GM23248 (cell line): Measurements from ENCODE around the gene MAP2.

ENCODE experiments used
- EZH2 ChIP-seq: fragments of 200-600 bp; sonication (generic); IDR thresholded peaks from 2 replicates; pipeline ENCODE4 v1.6.1; 2018; ENCODE audit warnings: antibody characterized with exemption, mild to moderate bottlenecking; ENCODE audit not compliant: insufficient read depth, poor library complexity, severe bottlenecking
- EZH2phosphoT487 ChIP-seq: fragments of 200-600 bp; sonication (generic); IDR thresholded peaks from 2 replicates; pipeline ENCODE4 v1.6.1; 2018; ENCODE audit warnings: antibody characterized with exemption, moderate library complexity, mild to moderate bottlenecking, low read depth; ENCODE audit not compliant: insufficient read depth

- TF ChIP-seq EZH2 (no peak), EZH2phosphoT487 (no peak)
These were observed 102.0 kb downstream of the MAP2 start for GRCh38 chr2:209525834-209526281.
